Mucosa of descending colon (tissue), 3 donors: ENCODE results near the gene B3GNT3. TPM values are rescaled to one million over a fixed set of nuclear protein-coding genes. Genes with fewer than 3 reads are reported as not detected.

Source experiments
- ATAC-seq: fragments of 200-7000 bp; cut with Tn5 transposase; one replicate; pipeline ENCODE4 v1.9.1; 2020; ENCODE audit warnings: mild to moderate bottlenecking, moderate library complexity
- DNase-seq, 3 donors: peaks; one replicate each; pipeline ENCODE4 v3.0.0-alpha.2; 2020
- H3K36me3 ChIP-seq: fragments of 200-600 bp; one replicate; pipeline ENCODE4 v1.8.0; 2021; ENCODE audit warnings: low read depth, mild to moderate bottlenecking
- H3K4me1 ChIP-seq: fragments of 200-600 bp; one replicate; pipeline ENCODE4 v1.8.0; 2021; ENCODE audit warnings: low read depth, mild to moderate bottlenecking
- H3K4me3 ChIP-seq: fragments of 200-600 bp; one replicate; pipeline ENCODE4 v1.8.0; 2021; ENCODE audit warnings: mild to moderate bottlenecking
- H3K9me3 ChIP-seq: fragments of 200-600 bp; one replicate; pipeline ENCODE4 v1.8.0; 2021; ENCODE audit warnings: mild to moderate bottlenecking
- CTCF ChIP-seq: fragments of 200-600 bp; IDR thresholded peaks from one replicate; pipeline ENCODE4 v1.8.0; 2022; ENCODE audit warnings: antibody characterized with exemption, mild to moderate bottlenecking
- intact Hi-C, 2 donors: fragments of 100-400 bp; cut with DNase I in 1 of 2; cut with micrococcal nuclease in 1 of 2; formaldehyde crosslinking; loops; one replicate each; pipeline versions ENCODE4 v1.11.0 to v1.11.1; 2022; cut with DNase I, micrococcal nuclease
- total RNA-seq, 3 donors: library from RNA; stranded (reverse); fragmentation: NEBNext Ultra II Directional in 2 of 3; extraction: Animal tissue kit (Norgen Biotek cat#: 25700) in 2 of 3; gene quantifications; one replicate each; pipeline versions ENCODE4 v1.2.1 to v1.2.4, GENCODE V29; 2021 to 2023
- donor health status: DM: no; HTN: no; CAD: no; lungs with moderate emphysema.
- donor health status: DM: no; HTN: no; CAD: no.
- donor health status: DM: no; HTN: yes; CAD: no.

The B3GNT3 gene
- total RNA-seq, 3 donors from 2014 or later: 77.6 to 205 (median 189) TPM

- no peaks in the 10 kb centered on the region for H3K4me1 ChIP-seq
- no peaks in the 10 kb centered on the region for H3K36me3 ChIP-seq
- no peaks in the 10 kb centered on the region for H3K9me3 ChIP-seq
- intact Hi-C loops: no loop called here
- no peak for TF ChIP-seq CTCF
- no peak for ATAC-seq
- no peak overlapping the region for H3K4me3 ChIP-seq
- no peak for DNase-seq
Observed at GRCh38 chr19:17755443-17755890, 39.5 kb upstream of the B3GNT3 start.

- ATAC-seq: no peak
- peak; percentile 54 to 75 (median 55) for DNase-seq
- Histone ChIP-seq H3K4me1 (no peaks in the 10 kb centered on the region), H3K9me3 (no peaks in the 10 kb centered on the region), H3K4me3 (no peak overlapping the region), H3K36me3 (no peaks in the 10 kb centered on the region)
- intact Hi-C loops: no loop called here
- no peak for TF ChIP-seq CTCF
Observed at GRCh38 chr19:17755977-17756670, 38.8 kb upstream of the B3GNT3 start.

- intact Hi-C loops: no loop called here
- no peak for TF ChIP-seq CTCF
- Histone ChIP-seq H3K4me3 (no peak overlapping the region), H3K4me1 (no peaks in the 10 kb centered on the region), H3K36me3 (no peaks in the 10 kb centered on the region), H3K9me3 (no peaks in the 10 kb centered on the region)
- DNase-seq: peak in 2 of 3 donors; percentile 59 to 73
- peak; percentile 76 for ATAC-seq
Observed at GRCh38 chr19:17757125-17757524, 37.8 kb upstream of the B3GNT3 start.

GRCh38 chr19:17758515-17758914 is 36.4 kb upstream of the B3GNT3 start:
- intact Hi-C loops: no loop called here
- Histone ChIP-seq H3K9me3 (no peaks in the 10 kb centered on the region), H3K4me1 (no peaks in the 10 kb centered on the region), H3K4me3 (no peak overlapping the region), H3K36me3 (no peaks in the 10 kb centered on the region)
- no peak for ATAC-seq
- no peak for DNase-seq
- TF ChIP-seq CTCF: no peak

- Histone ChIP-seq H3K36me3 (no peaks in the 10 kb centered on the region), H3K4me3 (no peak overlapping the region), H3K4me1 (peaks cover 8% of the 10 kb centered on the region), H3K9me3 (no peaks in the 10 kb centered on the region)
- no peak for DNase-seq
- ATAC-seq: no peak
- intact Hi-C loops: no loop called here
- TF ChIP-seq CTCF: no peak
Observed at GRCh38 chr19:17761148-17761547, 33.8 kb upstream of the B3GNT3 start.
